NCI-H748 (cell line): Measurements from ENCODE around the gene CPT2.
"Not testable (repeated sequence)": the region's sequence is repeated elsewhere in the genome, so short reads cannot be mapped to it uniquely, and the experiment has no call there.

ENCODE experiments used
- DNase-seq: peaks from one replicate; lab custom pipeline; 2025; ENCODE audit not compliant: unreplicated experiment; lab: John Stamatoyannopoulos, UW

CPT2 gene

DNA sequence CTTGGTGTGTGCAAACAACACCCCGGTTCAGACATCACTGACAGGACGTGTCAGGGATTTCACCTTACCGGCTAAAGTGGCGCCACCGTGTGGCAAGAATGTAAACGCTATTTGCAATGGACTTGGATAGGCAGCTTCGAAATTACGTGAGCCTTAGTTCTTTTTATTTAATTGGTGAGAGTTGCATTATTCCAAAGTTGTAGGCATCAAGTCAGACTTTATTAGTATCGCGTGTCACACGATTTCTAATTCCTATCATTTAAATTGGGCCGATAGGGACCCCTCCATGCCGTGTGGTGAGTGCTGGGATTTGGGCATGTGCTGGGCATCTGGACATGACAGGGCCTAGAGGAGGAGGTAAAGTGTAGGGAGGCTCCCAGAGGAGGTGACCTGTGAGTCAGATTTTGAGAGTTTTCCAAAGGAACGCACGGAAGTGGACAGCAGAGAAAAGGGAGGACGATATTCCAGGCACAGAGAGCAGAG lies 14.5 kb upstream of the CPT2 start:
- peak; percentile 75 for DNase-seq

DNA sequence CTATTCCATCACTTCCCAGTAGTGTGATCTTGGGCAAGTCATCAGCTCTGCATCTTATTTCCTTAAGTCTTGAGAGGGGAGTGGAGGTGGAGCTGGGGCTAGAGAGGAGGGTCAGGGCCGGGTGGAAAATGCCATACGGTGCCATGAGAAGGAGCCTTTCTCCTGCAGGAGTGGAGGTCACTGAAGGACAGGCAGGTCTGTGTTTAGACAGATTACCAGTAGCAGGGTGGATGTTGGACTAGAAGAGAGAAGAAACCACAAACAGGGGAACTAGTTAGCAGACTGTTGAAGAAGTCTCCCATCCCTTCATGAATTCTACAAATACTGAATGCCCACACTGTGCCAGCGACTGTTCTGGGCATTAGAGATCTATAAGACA lies 13.9 kb upstream of the CPT2 start:
- DNase-seq, result no peak

DNA sequence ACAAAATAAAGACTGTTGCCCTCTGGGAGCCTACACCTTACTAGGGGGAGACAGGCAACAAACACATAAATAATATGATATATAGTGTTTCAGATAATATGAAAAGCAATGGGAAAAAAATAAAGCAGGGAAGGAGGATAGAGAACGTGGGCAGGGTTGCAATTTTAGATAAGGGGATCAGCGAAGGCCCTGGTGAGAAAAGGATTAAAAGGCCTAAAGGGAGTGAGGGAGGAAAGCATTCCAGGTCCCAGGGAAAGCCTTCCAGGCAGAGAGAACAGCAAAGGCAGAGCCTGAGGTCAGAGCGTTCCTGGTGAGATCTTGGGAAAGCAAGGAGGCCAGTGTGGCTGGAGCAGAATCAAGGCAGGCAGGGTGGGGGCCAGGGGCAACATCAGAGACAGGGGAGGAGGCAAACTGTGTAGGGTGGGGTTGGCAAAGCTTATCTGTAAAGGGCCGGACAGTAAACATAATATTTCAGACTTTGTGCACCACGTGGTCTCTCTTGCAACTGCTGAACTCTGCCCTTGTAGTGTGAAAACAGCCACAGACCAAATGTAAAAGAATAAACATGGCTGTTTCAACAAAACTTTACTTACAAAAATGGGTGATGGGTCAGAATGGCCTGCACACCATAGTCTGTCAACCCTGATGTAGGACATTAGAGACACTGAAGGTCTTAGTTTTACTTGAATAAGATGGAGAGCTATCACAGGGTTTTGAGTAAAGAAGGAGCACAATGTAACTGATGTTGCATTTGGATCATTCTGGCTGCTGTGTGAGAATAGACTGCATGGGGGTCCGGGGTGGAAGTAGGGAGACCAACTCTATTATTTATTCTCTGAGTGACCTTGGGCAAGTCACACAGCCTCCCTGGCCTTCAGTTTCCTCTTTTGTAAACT lies 13.3 kb upstream of the CPT2 start:
- no peak for DNase-seq

DNA sequence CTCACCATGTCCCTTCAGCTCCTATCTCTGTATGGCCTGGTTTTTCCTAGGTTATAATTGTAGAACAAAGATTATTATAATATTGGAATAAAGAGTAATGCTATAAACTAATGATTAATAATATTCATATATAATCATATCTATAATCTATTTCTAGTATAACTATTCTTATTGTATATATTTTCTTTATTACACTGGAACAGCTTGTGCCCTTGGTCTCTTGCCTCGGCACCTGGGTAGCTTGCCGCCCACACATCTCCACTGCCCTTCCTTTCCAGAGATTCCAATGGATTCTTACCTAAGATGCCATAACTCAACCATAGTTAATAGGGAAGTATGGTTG lies 10.7 kb upstream of the CPT2 start:
- DNase-seq, result not testable (repeated sequence)

DNA sequence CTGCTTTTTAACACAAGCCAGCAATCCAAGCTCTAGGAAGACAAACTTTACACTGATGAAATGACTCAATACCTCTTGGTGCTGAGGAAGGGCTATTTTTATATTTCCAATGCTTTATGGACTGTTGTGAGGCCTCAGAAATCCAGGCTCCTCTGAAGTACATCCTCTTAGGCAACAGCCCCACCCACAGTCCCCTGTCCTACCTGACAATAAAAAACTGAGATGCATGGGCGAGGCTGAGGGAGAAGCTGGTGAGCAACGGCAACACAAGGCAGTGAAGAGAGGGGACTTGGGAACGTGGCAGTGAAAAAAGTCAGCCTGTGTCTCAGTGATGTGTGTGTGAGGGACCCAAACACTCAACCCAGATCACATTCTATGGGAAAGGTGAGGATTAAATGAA lies 10.1 kb upstream of the CPT2 start:
- DNase-seq, result no peak

DNA sequence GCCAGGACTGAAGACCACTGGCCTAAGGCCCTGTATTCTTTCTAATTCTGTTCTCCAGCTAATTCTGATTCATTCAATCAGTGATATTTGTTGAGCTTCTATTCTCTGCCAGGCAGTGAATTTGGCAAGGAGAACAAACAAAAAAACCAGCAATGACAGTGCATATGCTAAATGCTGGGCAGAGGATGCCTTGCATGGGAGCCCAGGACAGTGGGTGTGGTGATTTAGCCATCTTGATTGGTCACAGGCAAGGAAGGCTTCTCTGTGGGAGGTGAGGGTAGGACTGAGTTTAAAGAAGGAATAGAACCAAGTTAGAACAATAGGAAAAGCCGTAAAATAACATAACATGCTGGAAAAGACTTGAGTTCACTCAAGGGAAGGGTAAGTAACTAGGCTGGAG lies 9.2 kb upstream of the CPT2 start:
- DNase-seq, result no peak

- DNase-seq, result no peak
These were observed 8.5 kb upstream of the CPT2 start for GRCh38 chr1:53188099-53188498.

- DNase-seq, result no peak
These were observed 7.6 kb upstream of the CPT2 start for GRCh38 chr1:53189061-53189460.

- no peak for DNase-seq
These were observed 6.4 kb upstream of the CPT2 start for GRCh38 chr1:53190210-53190611.

GRCh38 chr1:53195246-53196016 lies 1.2 kb upstream of the CPT2 start:
- no peak for DNase-seq

DNA sequence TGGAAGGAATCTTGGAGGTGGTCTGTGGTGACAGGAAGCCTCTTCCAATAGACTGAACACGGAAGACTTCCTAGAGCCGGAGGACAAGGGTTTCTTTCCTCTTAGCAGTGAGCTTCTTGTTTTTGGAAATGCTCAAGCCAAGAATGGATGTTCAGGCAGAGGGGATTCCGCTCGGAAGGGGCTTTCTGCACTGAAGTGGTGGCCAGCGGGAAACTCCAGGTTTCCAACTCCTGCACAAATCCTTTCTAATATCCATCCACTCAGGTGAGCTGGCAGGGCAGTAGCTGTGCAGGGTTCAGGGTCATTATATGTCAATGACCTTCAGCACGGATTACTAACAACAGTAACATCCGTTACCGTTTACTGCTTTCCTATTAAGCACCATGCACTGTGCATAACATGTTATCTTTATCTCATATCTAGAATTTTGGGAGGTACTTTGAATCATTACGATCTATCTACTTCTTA lies 573 bp upstream of the CPT2 start:
- DNase-seq, result peak; percentile 41

GRCh38 chr1:53197291-53198200 lies 922 bp downstream of the CPT2 start:
- DNase-seq, result no peak

DNA sequence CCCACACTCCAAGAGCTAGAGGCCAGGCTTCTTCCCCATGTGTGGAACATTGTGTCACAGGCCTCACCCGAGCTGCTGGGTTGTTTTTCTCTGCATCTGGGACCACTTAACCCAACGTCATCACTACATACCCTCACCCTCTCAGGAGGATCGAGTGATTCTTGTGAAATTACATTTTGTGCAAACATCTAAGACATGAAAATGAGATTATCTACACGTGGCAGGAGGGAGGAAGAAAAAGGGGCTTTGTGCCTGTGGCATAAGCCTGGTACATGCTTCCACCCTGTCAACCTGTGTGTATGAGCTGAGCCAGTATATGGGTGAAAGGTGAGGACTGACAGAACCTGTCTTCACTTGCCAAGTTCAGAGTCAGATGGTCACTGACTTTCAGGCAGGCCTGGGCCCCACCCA lies 1.6 kb downstream of the CPT2 start:
- DNase-seq, result no peak

DNA sequence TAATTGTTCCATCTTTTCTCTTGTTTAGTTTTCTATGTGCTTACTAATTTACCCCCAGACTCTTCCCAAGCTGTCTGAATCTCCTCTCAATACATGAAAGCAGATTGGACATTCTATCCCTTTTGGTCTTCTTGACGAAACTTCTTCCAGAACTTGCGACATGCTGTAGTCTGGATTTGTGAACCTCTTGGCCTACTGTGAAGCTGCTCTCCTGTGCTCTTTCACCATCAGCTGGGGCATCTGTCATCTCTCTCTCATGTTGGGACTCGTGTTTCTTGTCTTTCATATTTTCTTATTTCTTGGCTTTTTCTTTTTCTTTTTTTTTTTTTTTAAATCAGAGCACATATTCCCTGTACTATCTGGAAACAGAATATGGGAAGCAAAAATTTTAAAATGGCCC lies 6.8 kb downstream of the CPT2 start:
- no peak for DNase-seq

DNA sequence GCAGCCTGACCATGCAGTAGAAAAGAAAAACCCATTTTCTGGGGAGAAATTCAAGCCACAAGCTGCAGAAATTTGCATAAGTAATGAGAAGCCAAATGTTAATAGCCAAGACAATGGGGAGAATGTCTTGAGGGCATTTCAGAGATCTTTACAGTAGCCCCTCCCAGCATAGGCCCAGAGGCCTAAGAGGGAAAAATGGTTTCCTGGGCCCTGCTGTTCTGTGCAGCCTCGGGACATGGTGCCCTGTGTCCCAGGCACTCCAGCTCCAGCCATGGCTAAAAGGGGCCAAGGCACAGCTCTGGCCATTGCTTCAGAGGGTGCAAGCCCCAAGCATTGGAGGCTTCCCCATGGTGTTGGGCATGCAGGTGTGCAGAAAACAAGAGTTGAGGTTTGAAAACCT lies 8.9 kb downstream of the CPT2 start:
- DNase-seq, result not testable (repeated sequence)

- peak; percentile 7 for DNase-seq
These were observed 9.6 kb downstream of the CPT2 start for GRCh38 chr1:53206083-53206685.

DNA sequence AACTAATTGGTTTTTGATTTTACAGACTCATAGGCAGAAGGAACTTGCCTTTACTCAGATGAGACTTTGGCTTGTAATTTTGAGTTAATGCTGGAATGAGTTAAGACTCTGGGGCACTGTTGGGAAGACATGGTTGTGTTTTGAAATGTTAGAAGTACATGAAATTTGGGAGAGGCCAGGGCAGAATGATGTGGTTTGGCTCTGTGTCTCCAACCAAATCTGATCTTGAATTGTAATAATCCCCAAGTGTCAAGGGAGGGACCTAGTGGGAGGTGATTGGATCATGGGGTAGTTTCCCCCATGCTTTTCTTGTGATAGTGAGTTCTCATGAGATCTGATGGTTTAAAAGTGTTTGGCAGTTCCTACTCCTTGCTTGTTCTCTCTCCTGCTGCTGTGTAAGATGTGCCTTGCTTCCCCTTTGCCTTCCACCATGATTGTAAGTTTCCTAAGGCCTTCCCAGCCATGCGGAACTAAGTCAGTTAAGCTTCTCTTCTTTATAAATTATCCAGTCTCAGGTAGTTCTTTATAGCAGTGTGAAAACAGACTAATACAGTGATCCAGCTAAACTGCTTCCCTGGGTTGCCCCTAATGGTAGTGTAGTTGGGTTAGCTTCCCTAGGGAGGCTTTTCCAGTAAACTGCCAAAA lies 10.2 kb downstream of the CPT2 start:
- no peak for DNase-seq

DNA sequence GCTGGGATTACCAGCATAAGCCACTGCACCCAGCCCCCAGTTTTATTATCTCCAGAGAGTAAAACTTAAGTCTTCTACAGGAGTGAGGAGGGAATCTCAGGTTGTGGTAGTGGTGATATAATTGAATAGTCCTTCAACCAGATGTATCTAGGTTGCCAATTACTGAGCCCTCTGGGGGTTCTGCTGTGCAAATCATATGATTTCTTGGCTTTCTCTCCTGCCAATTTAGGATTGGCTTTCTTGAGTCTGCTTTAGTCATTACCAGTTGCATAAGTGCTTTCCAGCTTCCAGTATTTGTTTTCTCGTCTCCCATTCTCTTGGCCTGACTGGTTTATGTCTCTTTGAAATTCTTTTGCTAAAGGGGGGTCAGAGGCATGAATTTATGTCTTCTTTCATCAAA lies 11.1 kb downstream of the CPT2 start:
- DNase-seq, result no peak

- DNase-seq, result no peak
These were observed 13.7 kb downstream of the CPT2 start for GRCh38 chr1:53210352-53210751.

DNA sequence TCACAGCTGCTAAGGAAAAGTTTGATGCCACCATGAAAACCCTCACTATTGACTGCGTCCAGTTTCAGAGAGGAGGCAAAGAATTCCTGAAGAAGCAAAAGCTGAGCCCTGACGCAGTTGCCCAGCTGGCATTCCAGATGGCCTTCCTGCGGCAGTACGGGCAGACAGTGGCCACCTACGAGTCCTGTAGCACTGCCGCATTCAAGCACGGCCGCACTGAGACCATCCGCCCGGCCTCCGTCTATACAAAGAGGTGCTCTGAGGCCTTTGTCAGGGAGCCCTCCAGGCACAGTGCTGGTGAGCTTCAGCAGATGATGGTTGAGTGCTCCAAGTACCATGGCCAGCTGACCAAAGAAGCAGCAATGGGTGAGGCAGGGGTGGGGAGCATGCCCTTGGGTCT lies 14.3 kb downstream of the CPT2 start:
- DNase-seq, result no peak
